HT1080 (cell line): ENCODE measurements around the gene PROZ. TPM values are rescaled to one million over a fixed set of nuclear protein-coding genes. Genes with fewer than 3 reads are reported as not detected.

ENCODE experiments used
- DNase-seq: peaks from one replicate; pipeline ENCODE4 v3.0.0-alpha.2; 2015; ENCODE audit warnings: low read depth
- total RNA-seq: library from RNA; depleted of rRNA; stranded (reverse); fragments of >200 nt; shearing (Covaris generic); gene quantifications from 2 replicates; pipeline ENCODE4 v1.2.3, GENCODE V29; 2014

PROZ gene
- total RNA-seq, 1 experiment from 2014 or later: not detected

GRCh38 chr13:113196970-113197737 lies 38.7 kb downstream of the PROZ start:
- DNase-seq: no peak

- DNase-seq: no peak
Measured at GRCh38 chr13:113201815-113202214, 43.4 kb downstream of the PROZ start.

- DNase-seq: no peak
Measured at GRCh38 chr13:113202912-113203311, 44.5 kb downstream of the PROZ start.

GRCh38 chr13:113203507-113204377 lies 45.3 kb downstream of the PROZ start:
- no peak for DNase-seq

GRCh38 chr13:113204378-113204734 lies 45.9 kb downstream of the PROZ start:
- DNase-seq: no peak

- DNase-seq: no peak
Measured at GRCh38 chr13:113205428-113205931, 47.0 kb downstream of the PROZ start.

GRCh38 chr13:113207460-113207859 lies 49.0 kb downstream of the PROZ start:
- DNase-seq: no peak

GRCh38 chr13:113207890-113208420 lies 49.5 kb downstream of the PROZ start:
- DNase-seq: peak; percentile 41

- peak; percentile 87 for DNase-seq
Measured at GRCh38 chr13:113208421-113209335, 50.2 kb downstream of the PROZ start, which contains the start of gene PCID2. Gene PCID2 (minus strand): TSS chr13:113208669. CDS start chr13:113208634, 35 bp downstream.

GRCh38 chr13:113209336-113209758 lies 50.9 kb downstream of the PROZ start, which contains the start of gene CUL4A:
Gene CUL4A (plus strand): TSS chr13:113209613. CDS start chr13:113209628, 15 bp downstream.
- DNase-seq: no peak

- DNase-seq: peak; percentile 46
Measured at GRCh38 chr13:113209759-113210421, 51.4 kb downstream of the PROZ start.

GRCh38 chr13:113210833-113211232 lies 52.4 kb downstream of the PROZ start:
- no peak for DNase-seq

- DNase-seq: peak; percentile 23
Measured at GRCh38 chr13:113211774-113212173, 53.3 kb downstream of the PROZ start.

- peak; percentile 84 for DNase-seq
Measured at GRCh38 chr13:113216254-113217048, 58.0 kb downstream of the PROZ start.

GRCh38 chr13:113218586-113218985 lies 60.1 kb downstream of the PROZ start:
- no peak for DNase-seq

- DNase-seq: no peak
Measured at GRCh38 chr13:113219256-113219940, 61.0 kb downstream of the PROZ start.

GRCh38 chr13:113220141-113220598 lies 61.7 kb downstream of the PROZ start:
- DNase-seq: no peak

GRCh38 chr13:113220877-113221276 lies 62.4 kb downstream of the PROZ start:
- DNase-seq: peak; percentile 11
